Measurements from ENCODE around the gene IKZF3. TPM values are rescaled to one million over a fixed set of nuclear protein-coding genes. Genes with fewer than 3 reads are reported as not detected.

IKZF3 gene
- total and polyA plus RNA-seq, 8 donors: 0.56 to 5.4 (median 1.1) TPM; not detected in 1

DNA sequence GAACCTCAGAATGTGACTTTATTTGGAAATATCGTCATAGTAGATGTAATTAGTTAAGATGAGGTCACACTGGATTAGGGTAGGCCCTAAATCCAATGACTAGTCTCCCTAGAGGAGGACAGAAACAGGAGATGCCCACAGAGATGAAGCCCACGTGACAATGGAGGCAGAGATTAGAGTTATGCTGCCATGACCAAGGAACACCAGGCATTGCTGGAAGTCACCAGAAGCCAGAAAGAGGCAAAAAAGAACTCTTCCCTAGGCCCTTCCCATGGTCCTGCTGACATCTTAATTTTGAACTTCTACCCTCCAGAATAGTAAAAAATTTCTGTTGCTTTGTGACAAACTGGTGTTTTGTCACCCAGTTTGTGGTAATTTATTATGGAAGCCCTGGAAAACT, 49.6 kb downstream of the IKZF3 start:
- Histone ChIP-seq H3K4me1 (peaks cover 0 to 13% (median 5%) of the 10 kb centered on the region in 4 donors), H3K36me3 (no peaks in the 10 kb centered on the region), H3K27me3 (no peaks in the 10 kb centered on the region), H3K27ac (no peak overlapping the region), H3K9me3 (no peaks in the 10 kb centered on the region), H3K4me3 (no peak overlapping the region)
- intact Hi-C loops (cut with DNase I; ENCODE audit: low total_unique reads): no loop called here
- DNase-seq: no peak
- TF ChIP-seq CTCF (IDR thresholded peaks at IDR 0.05): no peak
- WGBS, 5 donors: 81 to 96% (median 88%) methylated on average over 2 of the region's 2 CpGs

DNA sequence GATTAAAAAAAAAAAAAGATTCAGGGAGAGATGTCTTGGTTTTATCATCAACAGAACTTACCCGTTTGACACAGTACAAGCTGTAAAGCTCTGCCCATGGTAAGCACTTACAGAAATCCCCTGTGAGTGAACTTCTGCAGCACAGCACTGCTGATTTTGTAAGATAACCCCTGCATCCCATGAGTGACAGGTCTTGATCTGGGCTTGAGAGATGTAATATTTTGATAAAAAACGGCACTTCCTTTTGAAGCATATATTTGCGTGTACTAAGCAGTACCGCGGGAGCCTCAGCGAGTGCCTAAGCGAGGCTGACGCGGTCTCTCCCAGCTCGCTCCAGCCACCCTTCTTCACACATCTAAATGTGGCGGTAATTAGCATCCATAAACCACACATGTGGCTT, 50.5 kb downstream of the IKZF3 start:
- Histone ChIP-seq H3K4me1 (peaks cover 0 to 13% (median 8%) of the 10 kb centered on the region in 4 donors), H3K36me3 (no peaks in the 10 kb centered on the region), H3K9me3 (no peaks in the 10 kb centered on the region), H3K4me3 (no peak overlapping the region), H3K27me3 (no peaks in the 10 kb centered on the region), H3K27ac (no peak overlapping the region)
- no peak for TF ChIP-seq POLR2A (IDR thresholded peaks at IDR 0.05)
- TF ChIP-seq CTCF (IDR thresholded peaks at IDR 0.05): no peak
- no peak for TF ChIP-seq EP300 (IDR thresholded peaks at IDR 0.05)
- no peak for TF ChIP-seq POLR2AphosphoS5 (IDR thresholded peaks at IDR 0.05)
- DNase-seq: peak in 1 of 2 donors; percentile 35
- intact Hi-C loops (cut with DNase I; ENCODE audit: low total_unique reads): no loop called here
- 72 to 82% (median 77%) methylated on average over 11 of the region's 11 CpGs for WGBS, 5 donors

DNA sequence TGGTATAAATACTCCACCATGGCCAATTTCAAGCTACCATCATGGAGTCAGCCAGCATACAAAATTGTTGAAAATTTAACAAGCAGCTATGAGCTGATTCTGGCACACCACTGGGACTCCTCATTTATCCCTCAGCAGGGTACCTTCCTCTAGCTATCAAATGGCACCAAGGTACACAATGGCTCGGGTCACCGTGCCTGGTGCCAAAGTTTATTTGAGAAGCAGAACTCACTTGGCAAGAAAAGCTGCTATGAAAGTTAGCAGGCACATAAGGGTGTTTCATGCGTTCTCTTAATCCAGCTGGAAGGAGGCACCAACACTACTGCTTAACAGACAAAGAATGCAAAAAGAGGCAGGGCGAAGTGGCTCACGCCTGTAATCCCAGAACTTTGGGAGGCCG, 51.6 kb downstream of the IKZF3 start:
- Histone ChIP-seq H3K27ac (no peak overlapping the region), H3K9me3 (no peaks in the 10 kb centered on the region), H3K27me3 (no peaks in the 10 kb centered on the region), H3K4me3 (no peak overlapping the region), H3K4me1 (peaks cover 0 to 17% (median 8%) of the 10 kb centered on the region in 4 donors), H3K36me3 (no peaks in the 10 kb centered on the region)
- WGBS, 5 donors: 30 to 53% (median 36%) methylated on average over 6 of the region's 6 CpGs
- intact Hi-C loops (cut with DNase I; ENCODE audit: low total_unique reads): no loop called here
- DNase-seq: peak; percentile 32 to 79
- TF ChIP-seq POLR2A (IDR thresholded peaks at IDR 0.05): no peak
- TF ChIP-seq CTCF (IDR thresholded peaks at IDR 0.05): no peak
- TF ChIP-seq POLR2AphosphoS5 (IDR thresholded peaks at IDR 0.05): no peak
- no peak for TF ChIP-seq EP300 (IDR thresholded peaks at IDR 0.05)

- H3K4me3 ChIP-seq: no peak overlapping the region
- DNase-seq: no peak
- H3K27me3 ChIP-seq: no peaks in the 10 kb centered on the region
- peaks cover 0 to 17% (median 8%) of the 10 kb centered on the region in 4 donors for H3K4me1 ChIP-seq
- TF ChIP-seq EP300 (IDR thresholded peaks at IDR 0.05): no peak
- no peaks in the 10 kb centered on the region for H3K9me3 ChIP-seq
- H3K36me3 ChIP-seq: no peaks in the 10 kb centered on the region
- WGBS, 5 donors: 88 to 92% (median 89%) methylated on average over 4 of the region's 4 CpGs
- no peak overlapping the region for H3K27ac ChIP-seq
- intact Hi-C loops (cut with DNase I; ENCODE audit: low total_unique reads): no loop called here
Measured at GRCh38 chr17:39810939-39811728, 53.0 kb downstream of the IKZF3 start.

DNA sequence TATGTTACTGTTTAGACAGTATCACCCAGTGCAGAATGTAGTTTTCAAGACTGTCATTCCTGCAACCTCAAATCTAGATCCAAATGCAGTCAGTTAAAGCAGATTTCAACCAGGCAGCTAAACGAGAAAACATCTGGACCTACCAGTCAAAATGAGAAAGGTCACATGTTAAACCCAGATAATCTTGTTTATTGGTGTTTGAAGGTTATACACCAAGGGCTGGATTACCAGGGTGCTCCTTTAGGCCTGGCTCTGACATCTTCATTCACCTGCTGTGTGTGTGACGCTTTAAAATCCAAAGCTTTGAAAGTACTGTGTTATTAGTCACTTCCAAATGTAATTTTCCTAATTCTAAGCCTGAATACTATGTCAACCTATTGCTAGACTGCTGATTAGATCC, 54.9 kb downstream of the IKZF3 start:
- H3K36me3 ChIP-seq: no peaks in the 10 kb centered on the region
- 28 to 45% (median 35%) methylated on average over 2 of the region's 2 CpGs for WGBS, 5 donors
- no peak for DNase-seq

More for the DNA sequence above, 54.9 kb downstream of the IKZF3 start:
- H3K27ac ChIP-seq: no peak overlapping the region
- TF ChIP-seq POLR2AphosphoS5 (IDR thresholded peaks at IDR 0.05) (no peak), POLR2A (IDR thresholded peaks at IDR 0.05) (no peak), CTCF (IDR thresholded peaks at IDR 0.05) (no peak), EP300 (IDR thresholded peaks at IDR 0.05) (no peak)
- no peaks in the 10 kb centered on the region for H3K27me3 ChIP-seq
- no peak overlapping the region for H3K4me3 ChIP-seq
- intact Hi-C loops (cut with DNase I; ENCODE audit: low total_unique reads): no loop called here
- H3K9me3 ChIP-seq: no peaks in the 10 kb centered on the region
- H3K4me1 ChIP-seq: peaks cover 0 to 17% (median 8%) of the 10 kb centered on the region in 4 donors

All from stomach (tissue), 9 donors.